A549 (cell line): ENCODE measurements around the gene B3GAT3. TPM values are rescaled to one million over a fixed set of nuclear protein-coding genes. Genes with fewer than 3 reads are reported as not detected.

Source experiments
- ATAC-seq, 2 experiments: fragments of 200-7000 bp in 1 of 2; fragments of >200 bp in 1 of 2; cut with Nextera tagmentation in 1 of 2; cut with Tn5 transposase in 1 of 2; 3 replicates each; pipeline versions ENCODE4 v1.8.0 to v1.9.1; 2018 to 2020; ENCODE audit warnings: mild to moderate bottlenecking in 1 of 2, moderate library complexity in 1 of 2
- CTCF ChIA-PET: fragments of 300-600 bp; sonication (Branson Sonifier 250); formaldehyde crosslinking; extraction: SDS; loops from one replicate; lab custom pipeline; 2021; ENCODE audit warnings: antibody characterized with exemption, inconsistent platforms; lab: Yijun Ruan, JAX
- POLR2A ChIA-PET: fragments of 350-600 bp; formaldehyde crosslinking; extraction: SDS; loops from one replicate; lab custom pipeline; 2021; ENCODE audit warnings: antibody characterized with exemption, inconsistent platforms; lab: Yijun Ruan, JAX
- DNase-seq, 2 experiments: peaks; one replicate each; pipeline versions ENCODE4 v3.0.0 to v3.0.0-alpha.2; 2011 to 2016; ENCODE audit warnings: low read depth in 1 of 2, low spot score in 1 of 2
- FAIRE-seq: peaks from 2 replicates; lab custom pipeline; 2011; peaks lifted over from hg19 to GRCh38; lab: Jason Lieb, UNC
- H3K27ac ChIP-seq, 2 experiments: fragments of >200 bp; sonication (Bioruptor Twin); formaldehyde crosslinking; 3 replicates each; pipeline ENCODE4 v1.5.1; 2016 to 2017
- H3K4me1 ChIP-seq: fragments of >200 bp; sonication (Bioruptor Twin); formaldehyde crosslinking; 3 replicates; pipeline ENCODE4 v1.6.1; 2016
- H3K4me2 ChIP-seq: fragments of >200 bp; sonication (Bioruptor Twin); formaldehyde crosslinking; 3 replicates; pipeline ENCODE4 v1.6.1; 2016
- H3K4me3 ChIP-seq: fragments of >200 bp; sonication (Bioruptor Twin); formaldehyde crosslinking; 3 replicates; pipeline ENCODE4 v1.5.1; 2016
- H3K9me3 ChIP-seq: fragments of >200 bp; sonication (Bioruptor Twin); formaldehyde crosslinking; 3 replicates; pipeline ENCODE4 v1.6.1; 2016
- ATOH8 ChIP-seq: fragments of 250-450 bp; sonication (Bioruptor Pico); IDR thresholded peaks from 2 replicates; pipeline ENCODE4 v1.5.0; 2020; ENCODE audit warnings: low read depth, mild to moderate bottlenecking, moderate library complexity
- CHD2 ChIP-seq: fragments of 150-350 bp; IDR thresholded peaks from 2 replicates; pipeline ENCODE4 v1.6.1; 2014; ENCODE audit warnings: low read length; ENCODE audit not compliant: partially characterized antibody
- EHMT2 ChIP-seq: fragments of 200-600 bp; sonication (generic); IDR thresholded peaks from 2 replicates; pipeline ENCODE4 v1.6.1; 2016; ENCODE audit warnings: antibody characterized with exemption, low read depth, mild to moderate bottlenecking, moderate library complexity
- FOSB ChIP-seq: fragments of 250-450 bp; sonication (Bioruptor Pico); IDR thresholded peaks from 2 replicates; pipeline ENCODE4 v1.5.0; 2020; ENCODE audit warnings: mild to moderate bottlenecking, moderate library complexity
- HDAC2 ChIP-seq: fragments of 200-600 bp; sonication (generic); IDR thresholded peaks from 2 replicates; pipeline ENCODE4 v1.6.1; 2016
- HOXB5 ChIP-seq: fragments of 250-450 bp; sonication (Bioruptor Pico); IDR thresholded peaks from 2 replicates; pipeline ENCODE4 v1.5.0; 2020; ENCODE audit warnings: mild to moderate bottlenecking, moderate library complexity
- JUN ChIP-seq, 2 experiments: fragments of >200 bp; sonication (Bioruptor Twin); formaldehyde crosslinking; IDR thresholded peaks; 2 replicates in 1 of 2; 3 replicates in 1 of 2; pipeline ENCODE4 v1.6.1; 2016 to 2017
- KDM5A ChIP-seq: fragments of 200-600 bp; sonication (generic); IDR thresholded peaks from 2 replicates; pipeline ENCODE4 v1.6.1; 2016; ENCODE audit warnings: antibody characterized with exemption, mild to moderate bottlenecking
- MAFK ChIP-seq: fragments of 450-650 bp; IDR thresholded peaks from 2 replicates; pipeline ENCODE4 v1.6.1; 2014; ENCODE audit not compliant: partially characterized antibody
- MAZ ChIP-seq: fragments of 150-350 bp; IDR thresholded peaks from 2 replicates; pipeline ENCODE4 v1.6.1; 2014; ENCODE audit warnings: antibody characterized with exemption, low read depth, low read length, borderline replicate concordance
- MYC ChIP-seq: IDR thresholded peaks from 2 replicates; pipeline ENCODE4 v1.6.1; 2012; ENCODE audit warnings: mild to moderate bottlenecking, inconsistent platforms, low read length, improper control_type of control experiment, borderline replicate concordance
- NFE2L2 ChIP-seq: fragments of 150-350 bp; conservative IDR thresholded peaks from 2 replicates; pipeline ENCODE4 v1.6.1; 2014; ENCODE audit warnings: low read length
- NPAS2 ChIP-seq: fragments of 250-450 bp; sonication (Bioruptor Pico); IDR thresholded peaks from 2 replicates; pipeline ENCODE4 v1.8.0; 2022; ENCODE audit warnings: mild to moderate bottlenecking, moderate library complexity, borderline replicate concordance
- PHF8 ChIP-seq: fragments of 200-600 bp; sonication (generic); IDR thresholded peaks from 2 replicates; pipeline ENCODE4 v1.6.1; 2016; ENCODE audit warnings: low read depth, mild to moderate bottlenecking, antibody characterized with exemption, moderate library complexity, borderline replicate concordance
- POLR2AphosphoS2 ChIP-seq: conservative IDR thresholded peaks from 2 replicates; pipeline ENCODE4 v1.6.1; 2012; ENCODE audit warnings: low read length, improper control_type of control experiment, inconsistent platforms
- RARB ChIP-seq: fragments of 250-450 bp; sonication (Bioruptor Pico); IDR thresholded peaks from 2 replicates; pipeline ENCODE4 v1.8.0; 2021; ENCODE audit warnings: mild to moderate bottlenecking, moderate library complexity
- RCOR1 ChIP-seq: fragments of 150-350 bp; IDR thresholded peaks from 2 replicates; pipeline ENCODE4 v1.6.1; 2014; ENCODE audit warnings: antibody characterized with exemption, low read length, low read depth
- SMC3 ChIP-seq: fragments of >200 bp; sonication (Bioruptor Twin); formaldehyde crosslinking; IDR thresholded peaks from 3 replicates; pipeline ENCODE4 v1.6.1; 2018; ENCODE audit warnings: inconsistent platforms
- TFCP2L1 ChIP-seq: fragments of 250-450 bp; sonication (Bioruptor Pico); IDR thresholded peaks from 2 replicates; pipeline ENCODE4 v1.5.0; 2021; ENCODE audit warnings: mild to moderate bottlenecking
- TP53 ChIP-seq: fragments of 250-450 bp; sonication (Bioruptor Pico); IDR thresholded peaks from 2 replicates; pipeline ENCODE4 v1.5.0; 2021; ENCODE audit warnings: mild to moderate bottlenecking, moderate library complexity
- ZNF302 ChIP-seq: fragments of 250-450 bp; sonication (Bioruptor Pico); IDR thresholded peaks from 2 replicates; pipeline ENCODE4 v1.9.0; 2021; ENCODE audit warnings: inconsistent platforms, mild to moderate bottlenecking, moderate library complexity
- WGBS: methylation state at CpG from one replicate; pipeline ENCODE4 v1.1.6; 2017; ENCODE audit errors: missing lambda C conversion rate; 5-methylcytosine and 5-hydroxymethylcytosine counted together
- polyA plus RNA-seq, 4 experiments: library from polyadenylated mRNA; depleted of rRNA in 3 of 4; stranded (reverse); fragments of >200 nt; fragmentation: RNase III in 1 of 4; extraction: RNeasy Plus Mini Kit Qiagen cat#74134 plus additional on column Dnase treatment in 1 of 4; gene quantifications; 2 replicates in 3 of 4; 3 replicates in 1 of 4; pipeline ENCODE4 v1.2.3, GENCODE V29; 2011 to 2017
- TF ChIP-seq, protein P1 (sequence below): fragments of 250-450 bp; sonication (Bioruptor Pico); IDR thresholded peaks from 2 replicates; pipeline ENCODE4 v1.5.0; 2021; ENCODE audit warnings: mild to moderate bottlenecking, moderate library complexity, borderline replicate concordance
- TF ChIP-seq, protein P2 (sequence below): IDR thresholded peaks from 2 replicates; pipeline ENCODE4 v1.6.1; 2012
- TF ChIP-seq, protein P3 (sequence below): IDR thresholded peaks from 2 replicates; pipeline ENCODE4 v1.6.1; 2012
- TF ChIP-seq, protein P4 (sequence below): fragments of 150-350 bp; IDR thresholded peaks from 2 replicates; pipeline ENCODE4 v1.6.1; 2014; ENCODE audit warnings: low read depth, mild to moderate bottlenecking, low read length
- TF ChIP-seq, protein P5 (sequence below): fragments of >200 bp; sonication (Bioruptor Twin); formaldehyde crosslinking; IDR thresholded peaks from 3 replicates; pipeline ENCODE4 v1.5.1; 2016

B3GAT3 gene
- polyA plus RNA-seq, 2 of the 4 experiments (the other 2 are of a cell fraction) = 19.0 to 41.0 TPM

- peak overlapping the region; percentile 79 for H3K4me3 ChIP-seq
- CTCF ChIA-PET = interaction anchor here (0.7 to 1.6 kb wide), 5 partner anchors 11 to 266 kb away, joined by 3 to 6 read pairs (median 3); partner anchors contain the start of gene EML3
- H3K27ac ChIP-seq = peak overlapping the region; percentile 94 to 97
- peak overlapping the region; percentile 96 for H3K4me2 ChIP-seq
- TF ChIP-seq, protein P1, sequence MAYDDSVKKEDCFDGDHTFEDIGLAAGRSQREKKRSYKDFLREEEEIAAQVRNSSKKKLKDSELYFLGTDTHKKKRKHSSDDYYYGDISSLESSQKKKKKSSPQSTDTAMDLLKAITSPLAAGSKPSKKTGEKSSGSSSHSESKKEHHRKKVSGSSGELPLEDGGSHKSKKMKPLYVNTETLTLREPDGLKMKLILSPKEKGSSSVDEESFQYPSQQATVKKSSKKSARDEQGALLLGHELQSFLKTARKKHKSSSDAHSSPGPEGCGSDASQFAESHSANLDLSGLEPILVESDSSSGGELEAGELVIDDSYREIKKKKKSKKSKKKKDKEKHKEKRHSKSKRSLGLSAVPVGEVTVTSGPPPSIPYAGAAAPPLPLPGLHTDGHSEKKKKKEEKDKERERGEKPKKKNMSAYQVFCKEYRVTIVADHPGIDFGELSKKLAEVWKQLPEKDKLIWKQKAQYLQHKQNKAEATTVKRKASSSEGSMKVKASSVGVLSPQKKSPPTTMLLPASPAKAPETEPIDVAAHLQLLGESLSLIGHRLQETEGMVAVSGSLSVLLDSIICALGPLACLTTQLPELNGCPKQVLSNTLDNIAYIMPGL (CRISPR knock-in tag) = no peak
- no peak for TF ChIP-seq NFE2L2
- no peak for TF ChIP-seq FOSB
- no peak for TF ChIP-seq MYC
- TF ChIP-seq CHD2 = no peak
- no peak for TF ChIP-seq NPAS2 (CRISPR knock-in tag)
- no peak for TF ChIP-seq KDM5A
- TF ChIP-seq PHF8 = no peak
- TF ChIP-seq EHMT2 = no peak
- TF ChIP-seq MAZ = no peak
- TF ChIP-seq ATOH8 (CRISPR knock-in tag) = no peak
- no peak for DNase-seq
- 28% methylated on average over 11 of the region's 11 CpGs for WGBS
- no peak for FAIRE-seq
- H3K9me3 ChIP-seq = no peaks in the 10 kb centered on the region
- ATAC-seq = peak in 1 of 2 experiments; percentile 2; a peak in 3 of 6 replicates
- H3K4me1 ChIP-seq = peaks cover 15% of the 10 kb centered on the region
- POLR2A ChIA-PET = interaction anchor here (0.7 to 2.0 kb wide), 6 partner anchors 10 to 82 kb away, joined by 3 to 35 read pairs (median 12); partner anchors contain the start of genes B3GAT3, C11orf98, CSKMT and HNRNPUL2
Measured at GRCh38 chr11:62645671-62645945, 23.8 kb upstream of the B3GAT3 start.

DNA sequence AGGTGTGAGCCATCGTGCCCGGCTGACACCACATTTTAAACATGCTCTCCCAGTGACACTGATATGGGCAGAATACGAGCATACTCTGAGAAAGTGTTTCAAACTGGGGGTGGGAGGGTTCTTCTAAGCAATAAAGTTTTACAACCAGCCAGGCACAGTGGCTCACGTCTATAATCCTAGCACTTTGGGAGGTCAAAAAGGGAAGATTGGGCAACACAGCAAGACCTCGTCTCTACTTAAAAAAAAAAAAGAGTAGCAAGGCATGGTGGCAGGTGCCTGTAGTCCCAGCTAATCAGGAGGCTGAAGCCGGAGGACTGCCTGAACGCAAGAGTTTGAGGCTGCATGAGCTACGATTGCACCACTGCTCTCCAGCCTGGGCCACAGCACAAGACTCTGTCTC, 22.4 kb upstream of the B3GAT3 start:
- no peaks in the 10 kb centered on the region for H3K9me3 ChIP-seq
- 92% methylated on average over 8 of the region's 8 CpGs for WGBS
- ATAC-seq (no peak), DNase-seq (no peak), FAIRE-seq (no peak)
- POLR2A ChIA-PET = interaction anchor here (1.1 to 1.5 kb wide), 2 partner anchors 9 to 23 kb away, joined by 4 to 5 read pairs; partner anchors contain the start of genes B3GAT3 and INTS5
- CTCF ChIA-PET = interaction anchor here (0.6 to 0.7 kb wide), 2 partner anchors 22 to 101 kb away, joined by 3 read pairs; partner anchors contain the start of gene B3GAT3
- no peak overlapping the region for H3K4me3 ChIP-seq
- TF ChIP-seq JUN (IDR thresholded peaks at IDR 0.05) (no peak), ZNF302 (no peak), POLR2AphosphoS2 (no peak), FOSB (no peak), RCOR1 (no peak), TP53 (CRISPR knock-in tag) (no peak), HDAC2 (no peak), KDM5A (no peak), RARB (no peak), TFCP2L1 (CRISPR knock-in tag) (no peak), SMC3 (no peak), MAFK (no peak), HOXB5 (no peak)
- TF ChIP-seq, protein P2, sequence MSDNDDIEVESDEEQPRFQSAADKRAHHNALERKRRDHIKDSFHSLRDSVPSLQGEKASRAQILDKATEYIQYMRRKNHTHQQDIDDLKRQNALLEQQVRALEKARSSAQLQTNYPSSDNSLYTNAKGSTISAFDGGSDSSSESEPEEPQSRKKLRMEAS = no peak
- TF ChIP-seq, protein P3, sequence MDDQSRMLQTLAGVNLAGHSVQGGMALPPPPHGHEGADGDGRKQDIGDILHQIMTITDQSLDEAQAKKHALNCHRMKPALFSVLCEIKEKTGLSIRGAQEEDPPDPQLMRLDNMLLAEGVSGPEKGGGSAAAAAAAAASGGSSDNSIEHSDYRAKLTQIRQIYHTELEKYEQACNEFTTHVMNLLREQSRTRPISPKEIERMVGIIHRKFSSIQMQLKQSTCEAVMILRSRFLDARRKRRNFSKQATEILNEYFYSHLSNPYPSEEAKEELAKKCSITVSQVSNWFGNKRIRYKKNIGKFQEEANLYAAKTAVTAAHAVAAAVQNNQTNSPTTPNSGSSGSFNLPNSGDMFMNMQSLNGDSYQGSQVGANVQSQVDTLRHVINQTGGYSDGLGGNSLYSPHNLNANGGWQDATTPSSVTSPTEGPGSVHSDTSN = no peak
- TF ChIP-seq, protein P4, sequence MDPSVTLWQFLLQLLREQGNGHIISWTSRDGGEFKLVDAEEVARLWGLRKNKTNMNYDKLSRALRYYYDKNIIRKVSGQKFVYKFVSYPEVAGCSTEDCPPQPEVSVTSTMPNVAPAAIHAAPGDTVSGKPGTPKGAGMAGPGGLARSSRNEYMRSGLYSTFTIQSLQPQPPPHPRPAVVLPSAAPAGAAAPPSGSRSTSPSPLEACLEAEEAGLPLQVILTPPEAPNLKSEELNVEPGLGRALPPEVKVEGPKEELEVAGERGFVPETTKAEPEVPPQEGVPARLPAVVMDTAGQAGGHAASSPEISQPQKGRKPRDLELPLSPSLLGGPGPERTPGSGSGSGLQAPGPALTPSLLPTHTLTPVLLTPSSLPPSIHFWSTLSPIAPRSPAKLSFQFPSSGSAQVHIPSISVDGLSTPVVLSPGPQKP = no peak
- TF ChIP-seq, protein P5, sequence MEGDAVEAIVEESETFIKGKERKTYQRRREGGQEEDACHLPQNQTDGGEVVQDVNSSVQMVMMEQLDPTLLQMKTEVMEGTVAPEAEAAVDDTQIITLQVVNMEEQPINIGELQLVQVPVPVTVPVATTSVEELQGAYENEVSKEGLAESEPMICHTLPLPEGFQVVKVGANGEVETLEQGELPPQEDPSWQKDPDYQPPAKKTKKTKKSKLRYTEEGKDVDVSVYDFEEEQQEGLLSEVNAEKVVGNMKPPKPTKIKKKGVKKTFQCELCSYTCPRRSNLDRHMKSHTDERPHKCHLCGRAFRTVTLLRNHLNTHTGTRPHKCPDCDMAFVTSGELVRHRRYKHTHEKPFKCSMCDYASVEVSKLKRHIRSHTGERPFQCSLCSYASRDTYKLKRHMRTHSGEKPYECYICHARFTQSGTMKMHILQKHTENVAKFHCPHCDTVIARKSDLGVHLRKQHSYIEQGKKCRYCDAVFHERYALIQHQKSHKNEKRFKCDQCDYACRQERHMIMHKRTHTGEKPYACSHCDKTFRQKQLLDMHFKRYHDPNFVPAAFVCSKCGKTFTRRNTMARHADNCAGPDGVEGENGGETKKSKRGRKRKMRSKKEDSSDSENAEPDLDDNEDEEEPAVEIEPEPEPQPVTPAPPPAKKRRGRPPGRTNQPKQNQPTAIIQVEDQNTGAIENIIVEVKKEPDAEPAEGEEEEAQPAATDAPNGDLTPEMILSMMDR = no peak
- peaks cover 15% of the 10 kb centered on the region for H3K4me1 ChIP-seq
- H3K4me2 ChIP-seq = peak overlapping the region; percentile 96; the same call in 1 of the 3 replicates
- no peak overlapping the region for H3K27ac ChIP-seq
